IgD-negative memory B cell (primary cell): Measurements from ENCODE around the gene KMT5B. TPM values are rescaled to one million over a fixed set of nuclear protein-coding genes. Genes with fewer than 3 reads are reported as not detected.
"Not testable (repeated sequence)": the region's sequence is repeated elsewhere in the genome, so short reads cannot be mapped to it uniquely, and the experiment has no call there.

ENCODE experiments used
- H3K27ac Mint-ChIP-seq, 3 donors: one replicate each; pipeline ENCODE4 v1.8.0; 2020 to 2022; ENCODE audit warnings: mild to moderate bottlenecking in 3 of 3, mixed read lengths in 3 of 3, moderate library complexity in 1 of 3
- H3K27me3 Mint-ChIP-seq: one replicate; pipeline ENCODE4 v1.8.0; 2021; ENCODE audit warnings: mixed read lengths
- H3K36me3 Mint-ChIP-seq: one replicate; pipeline ENCODE4 v1.8.0; 2020; ENCODE audit warnings: mild to moderate bottlenecking, mixed read lengths
- H3K4me1 Mint-ChIP-seq, 3 donors: one replicate each; pipeline ENCODE4 v1.8.0; 2020 to 2022; ENCODE audit warnings: mixed read lengths in 3 of 3, mild to moderate bottlenecking in 1 of 3
- H3K4me3 Mint-ChIP-seq, 4 donors: one replicate each; pipeline ENCODE4 v1.8.0; 2020 to 2022; ENCODE audit warnings: mild to moderate bottlenecking in 4 of 4, mixed read lengths in 4 of 4, moderate library complexity in 3 of 4
- H3K9me3 Mint-ChIP-seq, 3 donors: one replicate each; pipeline ENCODE4 v1.8.0; 2020 to 2021; ENCODE audit warnings: mixed read lengths in 3 of 3, mild to moderate bottlenecking in 1 of 3
- polyA plus RNA-seq: library from polyadenylated mRNA; unstranded; fragments of 300-500 nt; fragmentation: Illumina TruSeq; gene quantifications from one replicate; pipeline ENCODE4 v1.2.3, GENCODE V29; 2021

Gene KMT5B
- 40.2 TPM for polyA plus RNA-seq

- Mint-ChIP-seq H3K4me3 (peak within 1 kb of the TSS; percentile 91 to 94 (median 92)), H3K4me1 (peaks cover 26 to 44% (median 32%) of the 10 kb centered on the region in 3 donors), H3K36me3 (no peaks in the 10 kb centered on the region), H3K27me3 (no peaks in the 10 kb centered on the region), H3K9me3 (no peaks in the 10 kb centered on the region), H3K27ac (peak within 1 kb of the TSS; percentile 95 to 99 (median 97))
Observed at GRCh38 chr11:68213135-68213515, at the start of gene KMT5B. KMT5B (minus strand) TSS chr11:68213296; CDS start chr11:68190076, 23,220 bp downstream.

- Mint-ChIP-seq H3K9me3 (peaks cover 0 to 2% (median 2%) of the 10 kb centered on the region in 3 donors), H3K4me1 (peaks cover 21 to 30% (median 26%) of the 10 kb centered on the region in 3 donors), H3K4me3 (no peak overlapping the region), H3K27ac (no peak overlapping the region), H3K27me3 (peaks cover 2% of the 10 kb centered on the region), H3K36me3 (peaks cover 10% of the 10 kb centered on the region)
Observed at GRCh38 chr11:68262544-68262827, 49.4 kb upstream of the KMT5B start.

- Mint-ChIP-seq H3K9me3 (peaks cover 0 to 2% (median 2%) of the 10 kb centered on the region in 3 donors), H3K27ac (no peak overlapping the region), H3K4me3 (peak overlapping the region in 1 of 4 donors; percentile 47), H3K27me3 (peaks cover 2% of the 10 kb centered on the region), H3K36me3 (peaks cover 10% of the 10 kb centered on the region), H3K4me1 (peaks cover 22 to 28% (median 24%) of the 10 kb centered on the region in 3 donors)
Observed at GRCh38 chr11:68261749-68262543, 48.9 kb upstream of the KMT5B start.

GRCh38 chr11:68261006-68261405, 47.9 kb upstream of the KMT5B start:
- H3K36me3 Mint-ChIP-seq, result peaks cover 6% of the 10 kb centered on the region
- peaks cover 13 to 20% (median 19%) of the 10 kb centered on the region in 3 donors for H3K4me1 Mint-ChIP-seq
- peaks cover 0 to 2% (median 2%) of the 10 kb centered on the region in 3 donors for H3K9me3 Mint-ChIP-seq

GRCh38 chr11:68260484-68260883, 47.4 kb upstream of the KMT5B start:
- Mint-ChIP-seq H3K36me3 (peaks cover 6% of the 10 kb centered on the region), H3K27ac (peak overlapping the region in 2 of 3 donors; percentile 23 to 69), H3K9me3 (peaks cover 0 to 2% (median 2%) of the 10 kb centered on the region in 3 donors), H3K27me3 (no peaks in the 10 kb centered on the region), H3K4me3 (no peak overlapping the region), H3K4me1 (peaks cover 12 to 20% (median 17%) of the 10 kb centered on the region in 3 donors)

More at GRCh38 chr11:68261006-68261405, 47.9 kb upstream of the KMT5B start:
- Mint-ChIP-seq H3K27me3 (no peaks in the 10 kb centered on the region), H3K4me3 (no peak overlapping the region), H3K27ac (peak overlapping the region in 2 of 3 donors; percentile 23 to 69)

- H3K4me3 Mint-ChIP-seq, result peak overlapping the region in 1 of 4 donors; percentile 65
- H3K4me1 Mint-ChIP-seq, result peaks cover 12 to 16% (median 12%) of the 10 kb centered on the region in 3 donors
- no peaks in the 10 kb centered on the region for H3K27me3 Mint-ChIP-seq
- H3K9me3 Mint-ChIP-seq, result peaks cover 0 to 2% (median 0%) of the 10 kb centered on the region in 3 donors
- H3K36me3 Mint-ChIP-seq, result peaks cover 6% of the 10 kb centered on the region
- H3K27ac Mint-ChIP-seq, result peak overlapping the region in 2 of 3 donors; percentile 31 to 71
Observed at GRCh38 chr11:68259122-68259959, 46.2 kb upstream of the KMT5B start.

GRCh38 chr11:68258363-68258765, 45.3 kb upstream of the KMT5B start:
- H3K27ac Mint-ChIP-seq, result peak overlapping the region in 1 of 3 donors; percentile 71
- H3K36me3 Mint-ChIP-seq, result peaks cover 4% of the 10 kb centered on the region
- H3K9me3 Mint-ChIP-seq, result peaks cover 0 to 2% (median 0%) of the 10 kb centered on the region in 3 donors
- H3K4me1 Mint-ChIP-seq, result peaks cover 12% of the 10 kb centered on the region in 3 donors
- H3K4me3 Mint-ChIP-seq, result no peak overlapping the region
- H3K27me3 Mint-ChIP-seq, result no peaks in the 10 kb centered on the region

GRCh38 chr11:68257477-68258362, 44.6 kb upstream of the KMT5B start:
- H3K36me3 Mint-ChIP-seq, result peaks cover 4% of the 10 kb centered on the region
- peak overlapping the region in 3 of 4 donors; percentile 6 to 51 (median 25) for H3K4me3 Mint-ChIP-seq
- H3K27ac Mint-ChIP-seq, result peak overlapping the region in 2 of 3 donors; percentile 17 to 92
- H3K27me3 Mint-ChIP-seq, result no peaks in the 10 kb centered on the region
- H3K9me3 Mint-ChIP-seq, result peaks cover 0 to 2% (median 0%) of the 10 kb centered on the region in 3 donors
- peaks cover 6 to 12% (median 10%) of the 10 kb centered on the region in 3 donors for H3K4me1 Mint-ChIP-seq

GRCh38 chr11:68256331-68256741, 43.2 kb upstream of the KMT5B start:
- Mint-ChIP-seq H3K4me1 (peaks cover 6 to 10% (median 9%) of the 10 kb centered on the region in 3 donors), H3K27ac (no peak overlapping the region), H3K4me3 (no peak overlapping the region), H3K36me3 (no peaks in the 10 kb centered on the region), H3K9me3 (peaks cover 0 to 3% (median 0%) of the 10 kb centered on the region in 3 donors), H3K27me3 (no peaks in the 10 kb centered on the region)

- H3K4me1 Mint-ChIP-seq, result peaks cover 6 to 9% (median 9%) of the 10 kb centered on the region in 3 donors
- peaks cover 0 to 3% (median under 1%) of the 10 kb centered on the region in 3 donors for H3K9me3 Mint-ChIP-seq
- H3K27me3 Mint-ChIP-seq, result no peaks in the 10 kb centered on the region
- H3K27ac Mint-ChIP-seq, result peak overlapping the region in 1 of 3 donors; percentile 59
- no peak overlapping the region for H3K4me3 Mint-ChIP-seq
- no peaks in the 10 kb centered on the region for H3K36me3 Mint-ChIP-seq
Observed at GRCh38 chr11:68255526-68255925, 42.4 kb upstream of the KMT5B start.

GRCh38 chr11:68254421-68254820, 41.3 kb upstream of the KMT5B start:
- Mint-ChIP-seq H3K9me3 (peaks cover 1 to 9% (median 6%) of the 10 kb centered on the region in 3 donors), H3K27me3 (no peaks in the 10 kb centered on the region), H3K4me1 (peaks cover 5 to 8% (median 6%) of the 10 kb centered on the region in 3 donors), H3K36me3 (no peaks in the 10 kb centered on the region), H3K4me3 (no peak overlapping the region), H3K27ac (peak overlapping the region in 1 of 3 donors; percentile 50)

- Mint-ChIP-seq H3K27me3 (no peaks in the 10 kb centered on the region), H3K27ac (no peak overlapping the region), H3K4me1 (no peaks in the 10 kb centered on the region), H3K36me3 (no peaks in the 10 kb centered on the region), H3K9me3 (peaks cover 1 to 12% (median 6%) of the 10 kb centered on the region in 3 donors), H3K4me3 (no peak overlapping the region)
Observed at GRCh38 chr11:68251765-68252164, 38.7 kb upstream of the KMT5B start.

- H3K9me3 Mint-ChIP-seq, H3K4me1 Mint-ChIP-seq, H3K27ac Mint-ChIP-seq, H3K4me3 Mint-ChIP-seq, H3K27me3 Mint-ChIP-seq, H3K36me3 Mint-ChIP-seq: not testable (repeated sequence)
Observed at GRCh38 chr11:68244912-68245311, 31.8 kb upstream of the KMT5B start.

- not testable (repeated sequence) for H3K36me3 Mint-ChIP-seq, H3K27me3 Mint-ChIP-seq
Observed at GRCh38 chr11:68243847-68244246, 30.8 kb upstream of the KMT5B start.

More at GRCh38 chr11:68243847-68244246, 30.8 kb upstream of the KMT5B start:
- H3K4me3 Mint-ChIP-seq, H3K4me1 Mint-ChIP-seq, H3K9me3 Mint-ChIP-seq, H3K27ac Mint-ChIP-seq: not testable (repeated sequence)
